HUES48 (cell line): ENCODE data around the gene AMPH.

Experiments used
- H3K27ac ChIP-seq: one replicate; pipeline ENCODE4 v1.7.0; 2013; ENCODE audit warnings: low read depth, low read length, inconsistent platforms
- H3K27me3 ChIP-seq: 2 replicates; pipeline ENCODE4 v1.6.1; 2013; ENCODE audit warnings: mild to moderate bottlenecking, low read length; ENCODE audit not compliant: control insufficient read depth, insufficient read depth
- H3K36me3 ChIP-seq: 2 replicates; pipeline ENCODE4 v1.6.1; 2013; ENCODE audit warnings: low read length; ENCODE audit not compliant: control insufficient read depth, insufficient read depth
- H3K4me1 ChIP-seq: 2 replicates; pipeline ENCODE4 v1.6.1; 2013; ENCODE audit warnings: mild to moderate bottlenecking, low read length; ENCODE audit not compliant: control insufficient read depth, insufficient read depth
- H3K4me3 ChIP-seq: 2 replicates; pipeline ENCODE4 v1.5.1; 2013; ENCODE audit warnings: mild to moderate bottlenecking, low read depth, low read length
- H3K9ac ChIP-seq: 2 replicates; pipeline ENCODE4 v1.6.1; 2013; ENCODE audit warnings: mild to moderate bottlenecking, low read depth, low read length, moderate library complexity
- H3K9me3 ChIP-seq: 2 replicates; pipeline ENCODE4 v1.6.1; 2013; ENCODE audit warnings: low read length; ENCODE audit not compliant: control insufficient read depth, insufficient read depth

The AMPH gene

GRCh38 chr7:38539477-38540081 lies 91.6 kb downstream of the AMPH start:
- H3K36me3 ChIP-seq, result no peaks in the 10 kb centered on the region
- H3K27ac ChIP-seq, result no peak overlapping the region
- H3K27me3 ChIP-seq, result no peaks in the 10 kb centered on the region
- H3K4me1 ChIP-seq, result peaks cover 9% of the 10 kb centered on the region
- H3K9ac ChIP-seq, result no peak overlapping the region
- H3K9me3 ChIP-seq, result no peaks in the 10 kb centered on the region
- H3K4me3 ChIP-seq, result no peak overlapping the region

GRCh38 chr7:38535073-38535472 lies 96.1 kb downstream of the AMPH start:
- no peaks in the 10 kb centered on the region for H3K36me3 ChIP-seq
- no peak overlapping the region for H3K9ac ChIP-seq
- H3K9me3 ChIP-seq, result no peaks in the 10 kb centered on the region
- peaks cover 12% of the 10 kb centered on the region for H3K4me1 ChIP-seq
- no peak overlapping the region for H3K27ac ChIP-seq
- no peak overlapping the region for H3K4me3 ChIP-seq
- no peaks in the 10 kb centered on the region for H3K27me3 ChIP-seq

- Histone ChIP-seq H3K9ac (no peak overlapping the region), H3K27me3 (no peaks in the 10 kb centered on the region), H3K4me1 (0 out of 2 replicates have a peak, but pooled peaks cover 2% of the 10 kb centered on the region), H3K36me3 (no peaks in the 10 kb centered on the region), H3K4me3 (no peak overlapping the region), H3K9me3 (no peaks in the 10 kb centered on the region), H3K27ac (no peak overlapping the region)
These were observed 105.3 kb downstream of the AMPH start for GRCh38 chr7:38525857-38526256.

- Histone ChIP-seq H3K36me3 (no peaks in the 10 kb centered on the region), H3K9me3 (no peaks in the 10 kb centered on the region), H3K4me3 (no peak overlapping the region), H3K9ac (no peak overlapping the region), H3K27ac (no peak overlapping the region), H3K4me1 (no peaks in the 10 kb centered on the region), H3K27me3 (no peaks in the 10 kb centered on the region)
These were observed 106.4 kb downstream of the AMPH start for GRCh38 chr7:38524786-38525185.

GRCh38 chr7:38520741-38521140 lies 110.4 kb downstream of the AMPH start:
- Histone ChIP-seq H3K36me3 (no peaks in the 10 kb centered on the region), H3K27ac (no peak overlapping the region), H3K27me3 (no peaks in the 10 kb centered on the region), H3K9me3 (peaks cover 6% of the 10 kb centered on the region), H3K4me3 (no peak overlapping the region), H3K9ac (no peak overlapping the region), H3K4me1 (no peaks in the 10 kb centered on the region)

GRCh38 chr7:38518541-38518940 lies 112.6 kb downstream of the AMPH start:
- peaks cover 6% of the 10 kb centered on the region for H3K9me3 ChIP-seq
- H3K4me3 ChIP-seq, result no peak overlapping the region
- H3K36me3 ChIP-seq, result no peaks in the 10 kb centered on the region
- no peaks in the 10 kb centered on the region for H3K4me1 ChIP-seq
- no peaks in the 10 kb centered on the region for H3K27me3 ChIP-seq
- no peak overlapping the region for H3K9ac ChIP-seq
- H3K27ac ChIP-seq, result no peak overlapping the region

- Histone ChIP-seq H3K9ac (no peak overlapping the region), H3K27ac (no peak overlapping the region), H3K4me1 (no peaks in the 10 kb centered on the region), H3K36me3 (no peaks in the 10 kb centered on the region), H3K4me3 (no peak overlapping the region), H3K9me3 (peaks cover 6% of the 10 kb centered on the region), H3K27me3 (no peaks in the 10 kb centered on the region)
These were observed 118.5 kb downstream of the AMPH start for GRCh38 chr7:38512704-38513103.

- no peak overlapping the region for H3K27ac ChIP-seq
- peaks cover 6% of the 10 kb centered on the region for H3K9me3 ChIP-seq
- no peaks in the 10 kb centered on the region for H3K4me1 ChIP-seq
- H3K4me3 ChIP-seq, result no peak overlapping the region
- no peaks in the 10 kb centered on the region for H3K27me3 ChIP-seq
- no peak overlapping the region for H3K9ac ChIP-seq
- H3K36me3 ChIP-seq, result no peaks in the 10 kb centered on the region
These were observed 118.9 kb downstream of the AMPH start for GRCh38 chr7:38512291-38512690.

GRCh38 chr7:38507384-38507783 lies 123.8 kb downstream of the AMPH start:
- Histone ChIP-seq H3K27me3 (no peaks in the 10 kb centered on the region), H3K4me1 (no peaks in the 10 kb centered on the region), H3K27ac (no peak overlapping the region), H3K36me3 (no peaks in the 10 kb centered on the region), H3K9me3 (no peaks in the 10 kb centered on the region), H3K4me3 (no peak overlapping the region), H3K9ac (no peak overlapping the region)

- H3K9ac ChIP-seq, result no peak overlapping the region
- H3K27me3 ChIP-seq, result no peaks in the 10 kb centered on the region
- H3K27ac ChIP-seq, result no peak overlapping the region
- H3K4me1 ChIP-seq, result no peaks in the 10 kb centered on the region
- H3K36me3 ChIP-seq, result no peaks in the 10 kb centered on the region
- no peaks in the 10 kb centered on the region for H3K9me3 ChIP-seq
- H3K4me3 ChIP-seq, result no peak overlapping the region
These were observed 124.4 kb downstream of the AMPH start for GRCh38 chr7:38506756-38507155.

GRCh38 chr7:38506004-38506403 lies 125.2 kb downstream of the AMPH start:
- Histone ChIP-seq H3K9ac (no peak overlapping the region), H3K9me3 (no peaks in the 10 kb centered on the region), H3K27me3 (no peaks in the 10 kb centered on the region), H3K27ac (no peak overlapping the region), H3K4me1 (no peaks in the 10 kb centered on the region), H3K36me3 (no peaks in the 10 kb centered on the region), H3K4me3 (no peak overlapping the region)

- H3K4me3 ChIP-seq, result no peak overlapping the region
- no peaks in the 10 kb centered on the region for H3K36me3 ChIP-seq
- no peaks in the 10 kb centered on the region for H3K9me3 ChIP-seq
- H3K27me3 ChIP-seq, result no peaks in the 10 kb centered on the region
- H3K4me1 ChIP-seq, result no peaks in the 10 kb centered on the region
- H3K27ac ChIP-seq, result no peak overlapping the region
- H3K9ac ChIP-seq, result no peak overlapping the region
These were observed 126.5 kb downstream of the AMPH start for GRCh38 chr7:38504684-38505083.
